Breast epithelium (tissue), 4 donors: ENCODE measurements around the gene C9orf72. TPM values are rescaled to one million over a fixed set of nuclear protein-coding genes. Genes with fewer than 3 reads are reported as not detected.
"Not testable (repeated sequence)": the region's sequence is repeated elsewhere in the genome, so short reads cannot be mapped to it uniquely, and the experiment has no call there.

Experiments used
- DNase-seq, 2 donors: peaks; one replicate each; pipeline ENCODE4 v3.0.0-alpha.2; 2019; ENCODE audit warnings: low spot score in 2 of 2
- H3K27ac ChIP-seq, 2 donors: fragments of 200-600 bp; sonication (generic) in 1 of 2; one replicate each; pipeline ENCODE4 v1.5.1; 2016 to 2019; ENCODE audit warnings: mild to moderate bottlenecking in 1 of 2
- H3K27me3 ChIP-seq, 2 donors: fragments of 200-600 bp; sonication (generic) in 1 of 2; one replicate each; pipeline versions ENCODE4 v1.5.1 to v1.6.0; 2017 to 2019; ENCODE audit warnings: control low read depth in 1 of 2, mild to moderate bottlenecking in 1 of 2
- H3K36me3 ChIP-seq: fragments of 200-600 bp; one replicate; pipeline ENCODE4 v1.5.1; 2019
- H3K4me1 ChIP-seq, 2 donors: fragments of 200-600 bp; sonication (generic); one replicate each; pipeline ENCODE4 v1.5.1; 2016 to 2019; ENCODE audit warnings: control low read depth in 1 of 2
- H3K4me3 ChIP-seq, 3 donors: fragments of 200-600 bp; sonication (generic); 1 replicate in 2 of 3; 2 replicates in 1 of 3; pipeline ENCODE4 v1.5.1; 2016 to 2019; ENCODE audit warnings: mild to moderate bottlenecking in 3 of 3, moderate library complexity in 2 of 3
- H3K9me3 ChIP-seq, 2 donors: fragments of 200-600 bp; sonication (generic) in 1 of 2; one replicate each; pipeline ENCODE4 v1.5.1; 2016 to 2019; ENCODE audit warnings: control low read depth in 1 of 2
- CTCF ChIP-seq, 3 donors: fragments of 450-650 bp; IDR thresholded peaks; one replicate each; pipeline ENCODE4 v1.5.1; 2016 to 2017; ENCODE audit warnings: antibody characterized with exemption in 3 of 3, mild to moderate bottlenecking in 3 of 3, moderate library complexity in 3 of 3
- POLR2A ChIP-seq: fragments of 450-650 bp; IDR thresholded peaks from one replicate; pipeline ENCODE4 v1.6.1; 2016; ENCODE audit warnings: antibody characterized with exemption, mild to moderate bottlenecking, moderate library complexity
- POLR2AphosphoS5 ChIP-seq, 3 donors: sonication (generic); formaldehyde crosslinking; IDR thresholded peaks; one replicate each; pipeline ENCODE4 v1.6.1; 2017; ENCODE audit warnings: antibody characterized with exemption in 3 of 3
- intact Hi-C: fragments of 100-400 bp; cut with DNase I; formaldehyde crosslinking; loops from one replicate; pipeline ENCODE4 v1.15.1; 2023; ENCODE audit warnings: low total_unique reads
- total RNA-seq, 3 donors: library from RNA; depleted of rRNA; stranded (reverse); fragments of >200 nt; gene quantifications; one replicate each; pipeline ENCODE4 v1.1.0, GENCODE V29; 2016

C9orf72 gene
- total RNA-seq, 3 donors from 2014 or later, result 20.8 to 43.9 (median 27.2) TPM

DNA sequence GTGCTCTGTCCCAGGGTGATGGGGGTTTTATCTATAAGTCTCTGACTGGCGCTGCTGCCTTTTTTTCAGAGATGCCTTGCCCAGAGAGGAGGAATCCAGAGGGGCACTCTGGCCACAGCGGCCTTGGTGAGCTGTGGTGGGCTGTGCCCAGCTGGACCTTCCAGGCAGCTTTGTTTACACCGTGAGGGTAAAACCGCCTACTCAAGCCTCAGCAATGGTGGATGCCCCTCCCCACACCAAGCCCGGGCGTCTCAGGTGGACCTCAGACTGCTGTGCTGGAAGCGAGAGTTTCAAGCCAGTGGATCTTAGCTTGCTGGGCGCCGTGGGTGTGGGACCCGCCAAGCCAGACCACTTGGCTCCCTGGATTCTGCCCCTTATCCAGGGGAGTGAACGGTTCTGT lies 41.3 kb upstream of the C9orf72 start:
- no peak for DNase-seq
- Histone ChIP-seq H3K36me3 (no peaks in the 10 kb centered on the region), H3K27ac (no peak overlapping the region), H3K4me3 (no peak overlapping the region), H3K27me3 (no peaks in the 10 kb centered on the region), H3K4me1 (no peaks in the 10 kb centered on the region), H3K9me3 (no peaks in the 10 kb centered on the region)
- intact Hi-C loops, result no loop called here
- TF ChIP-seq CTCF (IDR thresholded peaks at IDR 0.05), result no peak
- no peak for TF ChIP-seq POLR2AphosphoS5 (IDR thresholded peaks at IDR 0.05)
- TF ChIP-seq POLR2A, result no peak

DNA sequence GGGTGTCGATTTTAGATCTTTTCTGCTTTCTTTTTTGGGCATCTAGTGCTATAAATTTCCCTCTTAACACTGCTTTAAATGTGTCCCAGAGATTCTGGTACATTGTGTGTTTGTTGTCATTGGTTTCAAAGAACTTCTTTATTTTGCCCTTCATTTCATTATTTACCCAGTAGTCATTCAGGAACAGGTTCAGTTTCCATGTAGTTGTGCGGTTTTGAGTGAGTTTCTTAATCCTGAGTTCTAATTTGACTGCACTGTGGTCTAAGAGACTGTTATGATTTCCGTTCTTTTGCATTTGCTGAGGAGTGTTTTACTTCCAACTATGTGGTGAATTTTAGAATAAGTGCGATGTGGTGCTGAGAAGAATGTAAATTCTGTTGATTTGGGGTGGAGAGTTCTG lies 38.8 kb upstream of the C9orf72 start:
- DNase-seq, result not testable (repeated sequence)

DNA sequence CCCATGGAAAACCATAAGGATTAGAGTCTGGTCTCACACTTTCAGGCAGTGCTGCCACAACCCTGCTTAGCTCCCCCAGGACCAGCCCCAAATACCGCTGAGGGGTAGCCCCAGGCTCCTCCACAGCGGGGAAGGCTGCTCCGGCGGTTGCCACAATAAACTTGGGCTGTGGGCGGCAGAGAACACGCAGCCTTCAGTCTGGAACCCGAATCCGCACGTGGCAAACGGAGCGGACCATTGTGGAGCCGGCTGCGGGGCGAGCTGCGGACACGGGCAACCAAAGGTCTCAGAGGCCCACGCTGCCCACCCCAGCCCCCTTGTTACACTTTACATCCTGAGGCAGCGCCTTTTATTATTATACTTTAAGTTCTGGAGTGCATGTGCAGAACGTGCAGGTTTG lies 37.3 kb upstream of the C9orf72 start:
- intact Hi-C loops, result no loop called here
- TF ChIP-seq POLR2AphosphoS5 (IDR thresholded peaks at IDR 0.05) (no peak), CTCF (IDR thresholded peaks at IDR 0.05) (no peak), POLR2A (no peak)
- Histone ChIP-seq H3K36me3 (no peaks in the 10 kb centered on the region), H3K4me3 (no peak overlapping the region), H3K9me3 (no peaks in the 10 kb centered on the region), H3K4me1 (no peaks in the 10 kb centered on the region), H3K27ac (no peak overlapping the region), H3K27me3 (no peaks in the 10 kb centered on the region)
- DNase-seq, result no peak

More for the DNA sequence above, 38.8 kb upstream of the C9orf72 start:
- H3K27me3 ChIP-seq, intact Hi-C loops, H3K4me1 ChIP-seq, H3K4me3 ChIP-seq, H3K27ac ChIP-seq, H3K36me3 ChIP-seq, H3K9me3 ChIP-seq: not testable (repeated sequence)

- Histone ChIP-seq H3K4me3 (no peak overlapping the region), H3K27ac (no peak overlapping the region), H3K4me1 (no peaks in the 10 kb centered on the region), H3K9me3 (no peaks in the 10 kb centered on the region), H3K36me3 (no peaks in the 10 kb centered on the region), H3K27me3 (no peaks in the 10 kb centered on the region)
- DNase-seq, result no peak
- TF ChIP-seq POLR2A (no peak), CTCF (IDR thresholded peaks at IDR 0.05) (no peak), POLR2AphosphoS5 (IDR thresholded peaks at IDR 0.05) (no peak)
- intact Hi-C loops, result no loop called here
Measured at GRCh38 chr9:27602954-27603353, 29.7 kb upstream of the C9orf72 start.

GRCh38 chr9:27602142-27602861 lies 29.0 kb upstream of the C9orf72 start:
- TF ChIP-seq POLR2AphosphoS5 (IDR thresholded peaks at IDR 0.05) (no peak), CTCF (IDR thresholded peaks at IDR 0.05) (no peak), POLR2A (no peak)
- no peaks in the 10 kb centered on the region for H3K36me3 ChIP-seq
- DNase-seq, result no peak
- H3K4me1 ChIP-seq, result no peaks in the 10 kb centered on the region
- H3K27me3 ChIP-seq, result no peaks in the 10 kb centered on the region
- intact Hi-C loops, result no loop called here
- no peaks in the 10 kb centered on the region for H3K9me3 ChIP-seq
- H3K4me3 ChIP-seq, result no peak overlapping the region
- H3K27ac ChIP-seq, result no peak overlapping the region
